AG10803 (cell line): Measurements from ENCODE around the gene MPZL3.

Experiments
- DNase-seq: peaks from one replicate; pipeline ENCODE4 v3.0.0; 2010; ENCODE audit warnings: low read depth
- H3K4me3 ChIP-seq: 2 replicates; pipeline ENCODE4 v1.5.1; 2011; ENCODE audit warnings: mild to moderate bottlenecking, low read length, control low read depth
- TF ChIP-seq, protein P1 (sequence below): conservative IDR thresholded peaks from 2 replicates; pipeline ENCODE4 v1.5.1; 2011; ENCODE audit warnings: mild to moderate bottlenecking, low read length, control low read depth, inconsistent platforms

The MPZL3 gene

DNA sequence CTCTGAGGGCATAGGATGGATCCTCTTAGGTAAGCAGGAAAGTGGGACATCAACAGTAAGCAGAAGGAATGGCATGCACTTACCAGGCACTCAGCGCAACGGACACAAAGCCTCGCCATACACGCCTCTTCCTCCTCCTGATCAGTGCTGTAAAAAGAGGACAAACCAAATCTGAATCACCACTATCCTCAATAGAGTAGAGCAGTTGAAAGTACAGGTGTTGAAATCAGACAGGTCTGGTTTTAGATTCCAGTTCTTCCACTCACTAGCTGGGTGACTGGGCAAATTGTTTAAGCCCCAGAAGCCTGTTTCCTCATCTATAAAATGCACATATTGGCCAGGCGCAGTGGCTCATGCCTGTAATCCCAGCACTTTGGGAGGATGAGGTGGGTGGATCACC, 18.8 kb downstream of the MPZL3 start:
- TF ChIP-seq, protein P1, sequence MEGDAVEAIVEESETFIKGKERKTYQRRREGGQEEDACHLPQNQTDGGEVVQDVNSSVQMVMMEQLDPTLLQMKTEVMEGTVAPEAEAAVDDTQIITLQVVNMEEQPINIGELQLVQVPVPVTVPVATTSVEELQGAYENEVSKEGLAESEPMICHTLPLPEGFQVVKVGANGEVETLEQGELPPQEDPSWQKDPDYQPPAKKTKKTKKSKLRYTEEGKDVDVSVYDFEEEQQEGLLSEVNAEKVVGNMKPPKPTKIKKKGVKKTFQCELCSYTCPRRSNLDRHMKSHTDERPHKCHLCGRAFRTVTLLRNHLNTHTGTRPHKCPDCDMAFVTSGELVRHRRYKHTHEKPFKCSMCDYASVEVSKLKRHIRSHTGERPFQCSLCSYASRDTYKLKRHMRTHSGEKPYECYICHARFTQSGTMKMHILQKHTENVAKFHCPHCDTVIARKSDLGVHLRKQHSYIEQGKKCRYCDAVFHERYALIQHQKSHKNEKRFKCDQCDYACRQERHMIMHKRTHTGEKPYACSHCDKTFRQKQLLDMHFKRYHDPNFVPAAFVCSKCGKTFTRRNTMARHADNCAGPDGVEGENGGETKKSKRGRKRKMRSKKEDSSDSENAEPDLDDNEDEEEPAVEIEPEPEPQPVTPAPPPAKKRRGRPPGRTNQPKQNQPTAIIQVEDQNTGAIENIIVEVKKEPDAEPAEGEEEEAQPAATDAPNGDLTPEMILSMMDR, result no peak
- H3K4me3 ChIP-seq, result no peak overlapping the region
- DNase-seq, result no peak

GRCh38 chr11:118232659-118233058, 19.5 kb downstream of the MPZL3 start:
- no peak overlapping the region for H3K4me3 ChIP-seq
- TF ChIP-seq, protein P1, result no peak
- DNase-seq, result no peak

DNA sequence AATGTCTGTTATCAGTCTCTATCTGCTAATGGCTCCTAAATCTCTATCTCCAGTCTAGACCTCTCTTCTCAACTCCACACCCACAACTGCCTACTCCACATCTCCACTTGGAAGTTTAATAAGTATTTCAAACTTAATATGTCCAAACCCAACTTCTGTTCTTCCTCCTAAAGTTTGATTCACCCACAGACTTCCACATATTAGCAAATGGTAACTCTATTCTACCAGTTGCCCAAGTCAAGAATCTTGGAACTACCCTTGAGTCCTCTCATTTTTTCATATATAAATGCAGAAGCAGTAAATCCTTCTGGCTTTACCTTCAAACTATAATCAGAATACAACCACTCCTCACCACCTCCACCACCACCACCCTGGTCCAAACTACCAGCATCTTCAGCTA, 20.7 kb downstream of the MPZL3 start:
- H3K4me3 ChIP-seq, result no peak overlapping the region
- TF ChIP-seq, protein P1, result no peak
- DNase-seq, result no peak

DNA sequence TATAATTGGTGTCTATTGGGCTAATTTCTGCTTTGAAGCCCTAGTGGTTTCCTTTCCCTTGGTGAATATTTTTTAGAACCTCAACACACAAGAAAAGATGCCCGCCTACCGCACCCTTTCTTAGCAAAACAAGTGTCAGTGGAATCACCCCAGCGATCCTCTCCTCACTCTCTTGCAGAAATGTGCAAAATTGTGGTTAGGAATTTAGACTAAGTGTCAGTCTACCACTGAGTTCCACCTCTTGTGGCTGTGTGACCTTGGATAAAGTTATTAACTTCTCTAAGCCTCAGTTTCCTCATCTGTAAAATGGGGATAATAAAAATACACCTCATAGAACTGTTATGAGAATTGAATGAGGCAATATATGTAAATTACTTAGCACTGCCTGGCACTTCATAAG, 22.1 kb downstream of the MPZL3 start:
- DNase-seq, result no peak
- TF ChIP-seq, protein P1, result no peak
- no peak overlapping the region for H3K4me3 ChIP-seq

DNA sequence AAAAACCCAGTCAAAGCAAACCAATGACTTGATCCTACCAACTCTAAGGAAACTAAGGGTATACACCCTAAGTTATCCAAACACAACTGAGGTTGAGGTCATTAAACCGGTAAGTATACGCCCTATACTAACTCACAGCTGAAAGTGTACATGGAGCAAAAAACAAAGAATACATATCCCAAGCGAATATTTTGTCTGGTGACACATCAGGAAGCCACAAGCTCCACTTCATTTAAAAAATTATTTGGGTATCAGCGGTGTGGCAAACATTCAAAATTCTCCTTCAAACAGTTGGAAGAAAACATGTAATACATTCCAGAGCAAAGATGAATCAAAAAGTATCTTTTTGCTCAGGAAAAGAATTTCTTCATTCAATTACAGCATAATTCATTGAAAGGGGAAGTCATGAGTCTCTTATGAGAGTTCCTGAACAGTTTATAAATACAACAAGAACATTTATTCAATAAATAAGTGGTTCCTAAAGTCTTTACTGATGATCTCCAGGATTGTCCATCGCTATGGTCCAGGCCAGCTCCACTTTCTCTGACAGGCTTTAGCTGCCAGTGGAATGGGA, 22.8 kb downstream of the MPZL3 start:
- peak; percentile 11 for DNase-seq
- no peak overlapping the region for H3K4me3 ChIP-seq
- TF ChIP-seq, protein P1, result no peak

DNA sequence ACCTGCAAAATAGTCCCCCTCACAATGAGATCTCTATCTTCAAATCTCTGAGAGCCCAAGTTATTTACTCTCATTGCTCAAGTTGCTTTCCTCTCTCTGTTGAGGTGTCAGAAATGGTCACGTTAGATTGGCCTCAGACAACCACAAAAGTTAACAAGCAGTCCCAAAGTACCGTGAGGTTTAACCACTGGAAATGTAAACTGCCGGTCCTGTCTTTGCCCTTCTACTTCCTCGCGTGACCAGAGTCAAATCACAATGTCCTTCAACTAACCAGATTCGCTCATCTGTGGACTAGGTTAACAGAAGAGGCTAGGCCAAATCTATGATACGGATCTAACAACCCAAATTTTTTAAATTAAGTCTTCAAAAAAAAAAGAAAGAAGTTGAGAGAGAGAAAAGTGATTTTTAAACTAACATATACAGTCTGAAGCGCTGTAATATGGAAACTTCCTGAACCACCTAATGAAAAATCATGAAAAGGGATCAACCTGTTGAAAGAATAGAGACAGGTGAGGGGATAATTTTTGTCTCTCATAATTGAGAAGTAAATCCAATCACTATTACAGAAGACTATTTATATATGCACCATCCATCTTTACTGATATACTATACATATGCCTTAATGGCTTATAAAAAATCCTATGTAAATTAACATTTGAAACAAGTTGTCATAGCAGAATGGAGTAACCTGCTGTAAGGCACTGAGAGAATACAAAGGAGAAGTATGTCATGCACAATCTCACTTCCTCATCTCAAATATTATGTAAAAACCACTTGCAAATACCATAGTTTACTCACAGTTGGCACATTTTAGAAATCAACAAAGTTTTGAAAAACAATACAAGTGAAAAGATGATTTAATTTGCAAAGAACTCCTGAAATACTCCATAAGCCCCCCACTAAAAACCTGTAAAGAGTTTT, 24.0 kb downstream of the MPZL3 start:
- no peak for DNase-seq
- no peak overlapping the region for H3K4me3 ChIP-seq
- TF ChIP-seq, protein P1, result no peak

DNA sequence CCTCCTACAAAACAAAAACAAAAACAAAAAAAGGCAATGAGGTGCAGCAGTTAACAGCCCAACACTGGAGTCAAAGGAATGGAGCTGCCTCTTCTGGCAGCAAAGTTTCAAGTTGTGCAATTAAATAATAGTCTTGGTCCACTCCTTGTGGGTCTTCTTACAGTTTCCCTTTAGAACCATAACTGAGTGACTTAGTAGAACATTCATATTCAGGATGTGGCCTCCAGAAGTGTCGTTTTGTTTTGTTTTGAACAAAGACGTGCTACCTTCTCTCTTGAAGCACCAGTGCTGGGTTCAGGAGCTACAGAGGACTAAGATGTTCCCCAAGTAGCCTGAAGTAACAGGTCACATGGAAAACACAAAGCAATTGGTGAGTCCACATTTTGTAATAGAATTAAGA, 25.4 kb downstream of the MPZL3 start:
- no peak for DNase-seq
- H3K4me3 ChIP-seq, result no peak overlapping the region
- TF ChIP-seq, protein P1, result no peak
